Measurements from ENCODE around the gene SLC22A23. TPM values are rescaled to one million over a fixed set of nuclear protein-coding genes. Genes with fewer than 3 reads are reported as not detected.

Gene SLC22A23
- total RNA-seq, 1 donor from 2014 or later = 0.52 TPM

DNA sequence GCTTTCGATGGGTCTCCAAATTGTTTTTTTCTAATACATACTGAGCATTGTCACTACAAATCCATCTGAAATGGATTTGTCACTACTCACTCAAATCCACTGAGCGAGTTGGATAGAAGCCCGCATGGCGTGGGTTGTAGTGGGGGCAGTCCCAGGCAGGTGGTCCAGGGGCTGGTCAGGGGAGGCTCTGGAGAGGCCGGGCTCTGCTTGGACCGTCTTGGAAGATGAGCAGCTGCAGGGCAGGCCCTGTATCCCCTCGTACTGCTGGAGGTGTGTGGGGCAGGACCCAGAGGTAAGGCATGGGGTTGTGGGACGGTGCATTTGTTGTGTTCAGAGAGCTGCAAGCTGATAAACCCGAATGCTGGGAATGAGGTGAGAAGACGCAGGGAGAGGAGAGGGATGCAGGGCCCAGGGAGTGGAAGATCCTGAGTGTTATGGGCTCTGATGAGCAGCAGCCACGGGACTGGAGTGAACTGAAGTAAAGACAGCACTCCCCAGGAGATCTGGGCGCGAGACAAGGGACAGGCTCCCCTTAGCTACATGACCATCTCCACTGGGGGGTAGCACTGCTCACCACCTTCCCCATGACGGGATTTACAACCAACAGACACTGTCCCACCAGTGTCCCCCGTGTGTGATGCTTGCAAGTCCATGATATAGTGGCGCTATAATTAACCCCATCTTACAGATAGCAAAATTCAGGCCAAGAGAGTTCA, 152.2 kb downstream of the SLC22A23 start:
- no peak overlapping the region for H3K4me3 ChIP-seq (ENCODE audit: low read depth, low read length)
- TF ChIP-seq, protein P1, sequence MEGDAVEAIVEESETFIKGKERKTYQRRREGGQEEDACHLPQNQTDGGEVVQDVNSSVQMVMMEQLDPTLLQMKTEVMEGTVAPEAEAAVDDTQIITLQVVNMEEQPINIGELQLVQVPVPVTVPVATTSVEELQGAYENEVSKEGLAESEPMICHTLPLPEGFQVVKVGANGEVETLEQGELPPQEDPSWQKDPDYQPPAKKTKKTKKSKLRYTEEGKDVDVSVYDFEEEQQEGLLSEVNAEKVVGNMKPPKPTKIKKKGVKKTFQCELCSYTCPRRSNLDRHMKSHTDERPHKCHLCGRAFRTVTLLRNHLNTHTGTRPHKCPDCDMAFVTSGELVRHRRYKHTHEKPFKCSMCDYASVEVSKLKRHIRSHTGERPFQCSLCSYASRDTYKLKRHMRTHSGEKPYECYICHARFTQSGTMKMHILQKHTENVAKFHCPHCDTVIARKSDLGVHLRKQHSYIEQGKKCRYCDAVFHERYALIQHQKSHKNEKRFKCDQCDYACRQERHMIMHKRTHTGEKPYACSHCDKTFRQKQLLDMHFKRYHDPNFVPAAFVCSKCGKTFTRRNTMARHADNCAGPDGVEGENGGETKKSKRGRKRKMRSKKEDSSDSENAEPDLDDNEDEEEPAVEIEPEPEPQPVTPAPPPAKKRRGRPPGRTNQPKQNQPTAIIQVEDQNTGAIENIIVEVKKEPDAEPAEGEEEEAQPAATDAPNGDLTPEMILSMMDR (conservative IDR thresholded peaks at IDR 0.05; ENCODE audit: low read depth, low read length) = no peak
- no peak for DNase-seq (ENCODE audit: low read depth)

DNA sequence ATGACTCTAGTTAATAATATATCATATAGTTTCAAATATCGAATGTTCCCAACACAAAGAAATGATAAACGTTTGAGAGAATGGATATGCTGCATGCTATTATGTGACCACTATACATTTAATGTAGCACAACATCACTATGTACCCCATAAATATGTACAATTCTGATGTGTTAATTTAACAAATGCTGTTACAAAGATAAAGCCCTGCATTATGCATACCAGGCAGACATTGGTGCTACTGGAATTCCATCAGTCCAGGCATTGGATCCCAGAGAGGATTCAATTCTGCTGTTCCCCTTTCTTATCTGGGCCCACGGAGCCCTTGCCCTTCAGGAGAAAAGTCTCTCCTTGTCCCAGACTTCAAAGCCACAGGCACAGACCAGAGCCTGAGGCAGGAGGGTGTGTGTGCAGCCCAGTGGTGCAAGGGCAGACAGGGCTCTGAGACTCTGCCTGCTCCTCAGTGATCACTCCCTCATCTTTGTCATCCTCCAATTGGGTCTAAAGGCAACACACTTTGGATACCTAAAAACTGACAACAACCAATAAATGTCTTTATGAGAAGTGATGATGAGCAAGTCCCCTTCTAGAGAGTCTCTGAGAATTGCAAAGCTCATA, 152.9 kb downstream of the SLC22A23 start:
- no peak for DNase-seq (ENCODE audit: low read depth)
- TF ChIP-seq, protein P1 (conservative IDR thresholded peaks at IDR 0.05; ENCODE audit: low read depth, low read length) = no peak
- H3K4me3 ChIP-seq (ENCODE audit: low read depth, low read length) = no peak overlapping the region

DNA sequence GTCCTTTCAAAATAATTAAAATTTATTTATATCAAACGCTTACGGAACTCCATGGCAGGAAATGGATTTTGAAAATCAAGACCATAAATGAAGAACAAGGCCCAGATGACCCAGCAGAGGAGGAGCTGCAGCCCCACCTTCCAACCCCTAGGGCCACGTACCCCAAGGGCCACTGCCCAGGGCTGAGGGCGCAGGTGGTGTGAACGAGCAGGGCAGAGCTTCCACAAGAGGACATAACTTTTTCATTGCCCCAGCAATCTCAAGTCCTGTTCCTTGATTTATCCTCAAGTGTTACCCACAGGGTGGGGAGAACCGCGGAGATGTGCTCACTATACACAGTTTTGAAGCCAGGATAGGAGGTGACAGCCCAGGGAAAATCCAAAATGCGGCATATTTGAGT, 155.3 kb downstream of the SLC22A23 start:
- TF ChIP-seq, protein P1 (conservative IDR thresholded peaks at IDR 0.05; ENCODE audit: low read depth, low read length) = no peak
- no peak overlapping the region for H3K4me3 ChIP-seq (ENCODE audit: low read depth, low read length)
- DNase-seq (ENCODE audit: low read depth) = no peak

DNA sequence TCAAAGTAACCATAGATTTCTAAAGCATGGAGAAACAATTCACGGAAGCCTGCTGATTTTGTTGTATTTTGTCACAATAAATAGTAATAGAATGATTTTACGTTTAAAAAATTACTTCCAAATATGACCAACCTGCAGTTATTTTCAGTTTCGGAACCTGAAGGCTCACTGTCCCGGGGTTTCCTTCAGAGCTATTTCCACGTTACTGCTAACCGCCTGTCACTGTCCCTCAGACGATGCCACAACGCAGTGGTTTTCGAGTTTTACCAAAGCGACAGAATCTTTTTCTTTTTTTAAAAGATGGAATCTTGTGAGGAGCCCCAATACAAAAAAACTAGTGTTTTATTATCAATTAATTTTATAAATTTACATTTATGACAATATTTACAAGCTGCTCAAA, 157.6 kb downstream of the SLC22A23 start:
- H3K4me3 ChIP-seq (ENCODE audit: low read depth, low read length) = no peak overlapping the region
- no peak for DNase-seq (ENCODE audit: low read depth)
- TF ChIP-seq, protein P1 (conservative IDR thresholded peaks at IDR 0.05; ENCODE audit: low read depth, low read length) = no peak

DNA sequence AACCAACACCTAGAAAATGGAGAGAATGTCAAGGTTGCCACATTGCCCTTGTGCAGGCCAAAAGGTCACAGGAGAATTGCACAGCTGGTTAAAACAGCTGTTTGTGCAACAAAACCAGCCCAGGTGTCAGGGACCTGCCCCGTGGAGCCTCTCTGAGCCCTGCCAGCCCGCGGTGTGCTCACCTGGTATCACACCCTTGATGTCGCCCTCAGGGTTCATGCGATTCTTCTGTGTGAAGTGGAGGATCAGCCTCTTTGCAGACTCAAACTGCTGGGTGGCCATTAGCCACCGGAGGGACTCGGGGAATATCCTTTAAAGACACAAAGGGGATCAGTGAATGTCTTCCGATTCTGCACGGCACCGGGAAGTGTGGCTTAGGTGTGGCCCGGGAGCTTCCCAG, 158.9 kb downstream of the SLC22A23 start:
- DNase-seq (ENCODE audit: low read depth) = no peak
- TF ChIP-seq, protein P1 (conservative IDR thresholded peaks at IDR 0.05; ENCODE audit: low read depth, low read length) = no peak
- no peak overlapping the region for H3K4me3 ChIP-seq (ENCODE audit: low read depth, low read length)

DNA sequence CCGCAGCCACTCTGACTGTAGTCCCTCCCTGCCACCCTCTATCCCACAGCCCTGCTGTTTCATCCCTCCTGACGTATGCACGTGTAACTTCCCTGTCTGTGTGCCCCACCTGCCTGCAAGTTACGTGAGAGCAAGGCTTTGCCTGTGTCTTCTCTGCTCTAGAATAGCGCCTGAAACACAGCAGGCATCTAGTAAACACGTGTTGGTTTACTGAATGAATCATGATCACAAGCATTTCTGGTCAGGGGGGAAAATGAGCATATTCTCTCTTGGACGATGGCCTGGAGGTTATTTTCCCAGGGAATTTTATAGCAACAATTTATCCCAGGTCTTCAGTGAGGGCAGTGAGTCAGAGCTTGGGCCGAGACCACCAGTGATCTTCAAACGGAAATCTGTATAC, 159.8 kb downstream of the SLC22A23 start:
- TF ChIP-seq, protein P1 (conservative IDR thresholded peaks at IDR 0.05; ENCODE audit: low read depth, low read length) = no peak
- H3K4me3 ChIP-seq (ENCODE audit: low read depth, low read length) = no peak overlapping the region
- no peak for DNase-seq (ENCODE audit: low read depth)

DNA sequence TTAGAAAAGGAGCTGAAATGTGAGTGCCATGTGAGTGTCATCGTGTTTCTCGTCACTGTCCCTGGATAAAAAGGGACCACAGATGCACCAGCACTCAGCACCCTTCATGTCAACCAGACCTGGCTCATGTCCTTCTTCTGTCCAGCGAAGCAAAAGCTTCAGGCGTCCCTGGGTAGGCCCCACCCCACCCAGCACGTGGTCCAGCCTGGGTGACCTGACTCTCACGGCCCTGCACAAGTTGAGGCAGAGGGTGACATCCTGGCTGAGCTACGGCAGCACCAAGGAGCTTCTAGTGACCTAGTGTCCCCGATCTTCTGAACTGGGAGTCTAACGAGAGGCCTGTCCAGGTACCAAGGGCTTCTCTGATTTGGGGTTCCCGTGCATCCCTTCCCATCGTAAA, 160.3 kb downstream of the SLC22A23 start:
- DNase-seq (ENCODE audit: low read depth) = no peak
- TF ChIP-seq, protein P1 (conservative IDR thresholded peaks at IDR 0.05; ENCODE audit: low read depth, low read length) = no peak
- H3K4me3 ChIP-seq (ENCODE audit: low read depth, low read length) = no peak overlapping the region
